ENCODE results near the gene SLC12A8. TPM values are rescaled to one million over a fixed set of nuclear protein-coding genes. Genes with fewer than 3 reads are reported as not detected.

SLC12A8 gene
- total and polyA plus RNA-seq, 10 of the 15 experiments (the other 5 are each of a cell fraction or from before 2014, with no cell fraction given), result 2.5 to 71.6 (median 50.1) TPM

DNA sequence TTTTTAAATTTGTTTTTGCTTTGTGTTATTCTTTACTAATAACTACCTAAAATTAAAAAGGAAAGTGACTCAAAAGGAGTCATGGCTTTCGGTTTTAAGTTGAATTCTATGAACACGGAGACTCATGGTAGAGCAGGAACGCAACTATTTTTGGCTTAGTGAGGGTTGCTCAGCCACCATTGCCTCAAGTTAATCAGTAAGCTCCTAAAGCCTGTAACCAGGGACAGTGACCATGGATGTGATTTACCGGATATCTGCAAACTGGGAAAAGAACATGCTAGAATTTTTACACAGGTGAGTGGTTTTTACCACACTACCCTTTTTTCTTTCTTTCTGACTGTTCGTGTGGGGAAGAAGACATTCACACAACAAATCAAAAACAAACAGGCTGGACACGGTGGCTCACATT is 11.8 kb downstream of the SLC12A8 start (continued):
- TF ChIP-seq E2F8 (IDR thresholded peaks at IDR 0.05; ENCODE audit: low read depth, partially characterized antibody) (no peak), BCL3 (IDR thresholded peaks at IDR 0.05; ENCODE audit: borderline replicate concordance, insufficient read depth, low read depth, low read length, poor library complexity, severe bottlenecking) (peak; percentile 54), ASH2L (IDR thresholded peaks at IDR 0.05; ENCODE audit: borderline replicate concordance, low read depth) (no peak), CHD2 (IDR thresholded peaks at IDR 0.05; ENCODE audit: borderline replicate concordance, low read depth, low read length) (0 out of 2 replicates have a peak, but pooled peaks have one; percentile 28), BACH1 (IDR thresholded peaks at IDR 0.05; ENCODE audit: borderline replicate concordance) (no peak), POU2F2 (IDR thresholded peaks at IDR 0.05; ENCODE audit: borderline replicate concordance, low read depth, low read length) (0 out of 3 replicates have a peak, but pooled peaks have one; percentile 20), ATF2 (IDR thresholded peaks at IDR 0.05; ENCODE audit: low read length) (peak; percentile 74), CBX3 (IDR thresholded peaks at IDR 0.05; ENCODE audit: borderline replicate concordance, low read depth) (no peak), USF2 (IDR thresholded peaks at IDR 0.05; ENCODE audit: borderline replicate concordance, low read depth, low read length) (no peak), ZNF592 (IDR thresholded peaks at IDR 0.05) (no peak), POLR2AphosphoS2 (IDR thresholded peaks at IDR 0.05; ENCODE audit: low read depth, low read length) (no peak), DPF2 (IDR thresholded peaks at IDR 0.05) (peak; percentile 59; the same call in 1 of the 2 replicates), EED (IDR thresholded peaks at IDR 0.05; ENCODE audit: low read depth) (peak; percentile 84), PML (IDR thresholded peaks at IDR 0.05; ENCODE audit: low read length) (0 out of 2 replicates have a peak, but pooled peaks have one; percentile 17), HDGF (IDR thresholded peaks at IDR 0.05) (no peak), MEF2A (IDR thresholded peaks at IDR 0.05; ENCODE audit: insufficient read depth, low read depth, low read length) (peak; percentile 90), IKZF1 (conservative IDR thresholded peaks at IDR 0.05) (peak; percentile 90)
- TF ChIP-seq, protein P1, sequence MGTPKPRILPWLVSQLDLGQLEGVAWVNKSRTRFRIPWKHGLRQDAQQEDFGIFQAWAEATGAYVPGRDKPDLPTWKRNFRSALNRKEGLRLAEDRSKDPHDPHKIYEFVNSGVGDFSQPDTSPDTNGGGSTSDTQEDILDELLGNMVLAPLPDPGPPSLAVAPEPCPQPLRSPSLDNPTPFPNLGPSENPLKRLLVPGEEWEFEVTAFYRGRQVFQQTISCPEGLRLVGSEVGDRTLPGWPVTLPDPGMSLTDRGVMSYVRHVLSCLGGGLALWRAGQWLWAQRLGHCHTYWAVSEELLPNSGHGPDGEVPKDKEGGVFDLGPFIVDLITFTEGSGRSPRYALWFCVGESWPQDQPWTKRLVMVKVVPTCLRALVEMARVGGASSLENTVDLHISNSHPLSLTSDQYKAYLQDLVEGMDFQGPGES (IDR thresholded peaks at IDR 0.05), result no peak
